GM19467 (cell line): ENCODE measurements around the gene SASH1.
"Not testable (repeated sequence)": the region's sequence is repeated elsewhere in the genome, so short reads cannot be mapped to it uniquely, and the experiment has no call there.

Experiments used
- ATAC-seq: cut with Tn5 transposase; IDR thresholded peaks from one replicate; pipeline ENCODE4 v1.9.1; 2021; ENCODE audit warnings: mild to moderate bottlenecking, moderate library complexity; ENCODE audit not compliant: unreplicated experiment

Gene SASH1

GRCh38 chr6:148364056-148364824 lies 21.6 kb downstream of the SASH1 start:
- no peak for ATAC-seq

GRCh38 chr6:148365041-148365440 lies 22.4 kb downstream of the SASH1 start:
- ATAC-seq = no peak

GRCh38 chr6:148367411-148368024 lies 24.9 kb downstream of the SASH1 start:
- no peak for ATAC-seq

GRCh38 chr6:148370176-148370575 lies 27.5 kb downstream of the SASH1 start:
- ATAC-seq = no peak

GRCh38 chr6:148374040-148374774 lies 31.6 kb downstream of the SASH1 start:
- no peak for ATAC-seq

GRCh38 chr6:148375401-148375800 lies 32.8 kb downstream of the SASH1 start:
- ATAC-seq = no peak

- ATAC-seq = no peak
These were observed 36.8 kb downstream of the SASH1 start for GRCh38 chr6:148379481-148379880.

GRCh38 chr6:148379966-148380713 lies 37.5 kb downstream of the SASH1 start:
- no peak for ATAC-seq

- not testable (repeated sequence) for ATAC-seq
These were observed 39.4 kb downstream of the SASH1 start for GRCh38 chr6:148382051-148382450.

- ATAC-seq = no peak
These were observed 40.2 kb downstream of the SASH1 start for GRCh38 chr6:148382861-148383260.

GRCh38 chr6:148383658-148384368 lies 41.2 kb downstream of the SASH1 start:
- ATAC-seq = no peak

- ATAC-seq = no peak
These were observed 42.7 kb downstream of the SASH1 start for GRCh38 chr6:148385379-148385778.

- ATAC-seq = no peak
These were observed 45.9 kb downstream of the SASH1 start for GRCh38 chr6:148388521-148388920.

GRCh38 chr6:148389086-148389485 lies 46.4 kb downstream of the SASH1 start:
- ATAC-seq = no peak

GRCh38 chr6:148389917-148390316 lies 47.3 kb downstream of the SASH1 start:
- no peak for ATAC-seq

- ATAC-seq = not testable (repeated sequence)
These were observed 49.5 kb downstream of the SASH1 start for GRCh38 chr6:148392127-148392526.

GRCh38 chr6:148392671-148393070 lies 50.0 kb downstream of the SASH1 start:
- no peak for ATAC-seq

- ATAC-seq = no peak
These were observed 53.0 kb downstream of the SASH1 start for GRCh38 chr6:148395583-148396101.

GRCh38 chr6:148396411-148396810 lies 53.8 kb downstream of the SASH1 start:
- no peak for ATAC-seq

GRCh38 chr6:148396926-148397325 lies 54.3 kb downstream of the SASH1 start:
- no peak for ATAC-seq
